GM18907 (cell line): ENCODE results near the gene FOXG1.

Experiments
- ATAC-seq: cut with Tn5 transposase; IDR thresholded peaks from one replicate; pipeline ENCODE4 v1.9.1; 2021; ENCODE audit warnings: mild to moderate bottlenecking, moderate library complexity; ENCODE audit not compliant: unreplicated experiment

The FOXG1 gene

GRCh38 chr14:28761438-28762291 lies 4.9 kb upstream of the FOXG1 start:
- no peak for ATAC-seq

GRCh38 chr14:28762303-28762954 lies 4.2 kb upstream of the FOXG1 start:
- no peak for ATAC-seq

- no peak for ATAC-seq
Observed at GRCh38 chr14:28762955-28763326, 3.6 kb upstream of the FOXG1 start.

- ATAC-seq: no peak
Observed at GRCh38 chr14:28763751-28764256, 2.8 kb upstream of the FOXG1 start.

GRCh38 chr14:28764257-28765160 lies 2.1 kb upstream of the FOXG1 start:
- no peak for ATAC-seq

- ATAC-seq: no peak
Observed at GRCh38 chr14:28765169-28765830, 1.3 kb upstream of the FOXG1 start.

- peak; percentile 4 for ATAC-seq
Observed at GRCh38 chr14:28765831-28766468, 637 bp upstream of the FOXG1 start.

GRCh38 chr14:28767030-28767852 lies 654 bp downstream of the FOXG1 start:
- ATAC-seq: no peak

GRCh38 chr14:28767853-28768741 lies 1.5 kb downstream of the FOXG1 start:
- ATAC-seq: peak; percentile 56

GRCh38 chr14:28769276-28769880 lies 2.8 kb downstream of the FOXG1 start:
- ATAC-seq: no peak

- no peak for ATAC-seq
Observed at GRCh38 chr14:28770061-28770460, 3.5 kb downstream of the FOXG1 start.

GRCh38 chr14:28770630-28771029 lies 4.0 kb downstream of the FOXG1 start:
- ATAC-seq: no peak

GRCh38 chr14:28771168-28771567 lies 4.6 kb downstream of the FOXG1 start:
- no peak for ATAC-seq

GRCh38 chr14:28772613-28773012 lies 6.0 kb downstream of the FOXG1 start:
- no peak for ATAC-seq

- no peak for ATAC-seq
Observed at GRCh38 chr14:28773176-28773575, 6.6 kb downstream of the FOXG1 start.

- peak; percentile 78 for ATAC-seq
Observed at GRCh38 chr14:28773861-28774691, 7.5 kb downstream of the FOXG1 start.
